Body of pancreas (tissue), 4 donors: ENCODE results near the gene OR2A1.
"Not testable (repeated sequence)": the region's sequence is repeated elsewhere in the genome, so short reads cannot be mapped to it uniquely, and the experiment has no call there.

Experiments
- POLR2A ChIP-seq, 3 donors: fragments of 450-650 bp; IDR thresholded peaks; one replicate each; pipeline ENCODE4 v1.6.1; 2016; ENCODE audit warnings: antibody characterized with exemption in 3 of 3, mild to moderate bottlenecking in 2 of 3
- TF ChIP-seq, protein P1 (sequence below), 7 experiments: fragments of 450-650 bp in 4 of 7; fragments of 200-600 bp in 3 of 7; sonication (generic) in 3 of 7; IDR thresholded peaks; one replicate each; pipeline ENCODE4 v1.5.1; 2016 to 2019; ENCODE audit warnings: antibody characterized with exemption in 7 of 7

DNA sequence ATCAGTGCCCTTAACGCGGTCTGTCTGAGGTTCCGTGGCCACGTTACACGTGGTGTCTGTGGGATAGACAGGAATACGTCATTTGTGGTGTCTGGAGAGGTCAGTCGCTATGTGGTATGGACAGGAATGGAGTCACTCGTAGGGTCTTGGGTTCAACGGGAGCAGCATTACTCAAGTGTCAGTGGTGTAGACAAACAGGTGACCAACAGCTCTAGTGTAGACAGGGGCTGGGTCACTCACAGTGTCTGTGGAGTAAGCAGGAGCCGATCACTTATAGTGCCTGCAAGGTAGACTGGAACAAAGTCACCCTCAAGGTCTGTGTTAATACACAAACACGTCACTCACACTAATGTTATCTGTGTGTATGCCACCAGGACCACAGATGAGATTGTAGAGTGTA, 44.6 kb downstream of the OR2A1 start:
- TF ChIP-seq, protein P1, sequence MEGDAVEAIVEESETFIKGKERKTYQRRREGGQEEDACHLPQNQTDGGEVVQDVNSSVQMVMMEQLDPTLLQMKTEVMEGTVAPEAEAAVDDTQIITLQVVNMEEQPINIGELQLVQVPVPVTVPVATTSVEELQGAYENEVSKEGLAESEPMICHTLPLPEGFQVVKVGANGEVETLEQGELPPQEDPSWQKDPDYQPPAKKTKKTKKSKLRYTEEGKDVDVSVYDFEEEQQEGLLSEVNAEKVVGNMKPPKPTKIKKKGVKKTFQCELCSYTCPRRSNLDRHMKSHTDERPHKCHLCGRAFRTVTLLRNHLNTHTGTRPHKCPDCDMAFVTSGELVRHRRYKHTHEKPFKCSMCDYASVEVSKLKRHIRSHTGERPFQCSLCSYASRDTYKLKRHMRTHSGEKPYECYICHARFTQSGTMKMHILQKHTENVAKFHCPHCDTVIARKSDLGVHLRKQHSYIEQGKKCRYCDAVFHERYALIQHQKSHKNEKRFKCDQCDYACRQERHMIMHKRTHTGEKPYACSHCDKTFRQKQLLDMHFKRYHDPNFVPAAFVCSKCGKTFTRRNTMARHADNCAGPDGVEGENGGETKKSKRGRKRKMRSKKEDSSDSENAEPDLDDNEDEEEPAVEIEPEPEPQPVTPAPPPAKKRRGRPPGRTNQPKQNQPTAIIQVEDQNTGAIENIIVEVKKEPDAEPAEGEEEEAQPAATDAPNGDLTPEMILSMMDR (IDR thresholded peaks at IDR 0.05), result not testable (repeated sequence)
- TF ChIP-seq POLR2A (IDR thresholded peaks at IDR 0.05), result not testable (repeated sequence)
